ENCODE data around the gene CCNY.

Gene CCNY

DNA sequence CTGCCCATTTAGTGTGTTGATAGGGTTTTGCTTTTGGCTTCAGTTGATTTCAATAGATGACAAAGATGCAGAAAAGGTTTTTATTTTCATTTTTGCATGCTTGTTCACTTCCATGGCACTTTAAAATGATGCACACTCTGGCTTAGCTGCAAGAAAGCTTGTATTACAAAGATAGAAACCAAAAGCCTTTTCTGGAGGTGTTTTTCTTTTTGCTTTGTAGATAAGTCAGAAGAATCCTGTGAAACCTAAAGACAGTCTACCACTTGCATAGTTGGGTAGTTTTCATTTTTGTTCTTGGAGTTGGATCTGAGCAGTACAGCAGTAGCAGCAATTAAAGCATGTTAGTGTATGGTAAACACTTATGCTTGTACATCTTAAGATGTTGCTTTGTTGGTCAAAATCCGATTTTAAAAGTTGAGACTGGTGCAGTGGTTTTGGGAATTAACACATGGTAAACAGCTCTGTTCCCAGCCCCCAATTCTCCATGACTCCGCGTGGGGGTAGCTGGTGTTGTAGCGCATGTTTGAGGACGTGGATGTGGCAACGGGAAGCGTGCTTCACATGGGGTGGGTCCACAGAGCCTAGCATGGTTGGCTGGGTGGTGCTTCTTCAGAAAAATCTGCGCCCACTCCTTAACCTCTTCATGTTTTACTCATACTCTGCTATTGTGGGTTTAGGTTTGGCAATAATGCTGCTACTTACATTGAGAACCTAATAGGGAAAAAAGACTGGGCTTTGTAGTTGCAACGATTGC, 19.8 kb downstream of the CCNY start:
- TF ChIP-seq, protein P1, sequence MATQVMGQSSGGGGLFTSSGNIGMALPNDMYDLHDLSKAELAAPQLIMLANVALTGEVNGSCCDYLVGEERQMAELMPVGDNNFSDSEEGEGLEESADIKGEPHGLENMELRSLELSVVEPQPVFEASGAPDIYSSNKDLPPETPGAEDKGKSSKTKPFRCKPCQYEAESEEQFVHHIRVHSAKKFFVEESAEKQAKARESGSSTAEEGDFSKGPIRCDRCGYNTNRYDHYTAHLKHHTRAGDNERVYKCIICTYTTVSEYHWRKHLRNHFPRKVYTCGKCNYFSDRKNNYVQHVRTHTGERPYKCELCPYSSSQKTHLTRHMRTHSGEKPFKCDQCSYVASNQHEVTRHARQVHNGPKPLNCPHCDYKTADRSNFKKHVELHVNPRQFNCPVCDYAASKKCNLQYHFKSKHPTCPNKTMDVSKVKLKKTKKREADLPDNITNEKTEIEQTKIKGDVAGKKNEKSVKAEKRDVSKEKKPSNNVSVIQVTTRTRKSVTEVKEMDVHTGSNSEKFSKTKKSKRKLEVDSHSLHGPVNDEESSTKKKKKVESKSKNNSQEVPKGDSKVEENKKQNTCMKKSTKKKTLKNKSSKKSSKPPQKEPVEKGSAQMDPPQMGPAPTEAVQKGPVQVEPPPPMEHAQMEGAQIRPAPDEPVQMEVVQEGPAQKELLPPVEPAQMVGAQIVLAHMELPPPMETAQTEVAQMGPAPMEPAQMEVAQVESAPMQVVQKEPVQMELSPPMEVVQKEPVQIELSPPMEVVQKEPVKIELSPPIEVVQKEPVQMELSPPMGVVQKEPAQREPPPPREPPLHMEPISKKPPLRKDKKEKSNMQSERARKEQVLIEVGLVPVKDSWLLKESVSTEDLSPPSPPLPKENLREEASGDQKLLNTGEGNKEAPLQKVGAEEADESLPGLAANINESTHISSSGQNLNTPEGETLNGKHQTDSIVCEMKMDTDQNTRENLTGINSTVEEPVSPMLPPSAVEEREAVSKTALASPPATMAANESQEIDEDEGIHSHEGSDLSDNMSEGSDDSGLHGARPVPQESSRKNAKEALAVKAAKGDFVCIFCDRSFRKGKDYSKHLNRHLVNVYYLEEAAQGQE (IDR thresholded peaks at IDR 0.05; ENCODE audit: insufficient read depth in 1 of 2, low read depth in 2 of 2, low read length in 2 of 2): no peak
- TF ChIP-seq FOXP2 (optimal IDR thresholded peaks at IDR 0.05; ENCODE audit: borderline replicate concordance, extremely low read depth, extremely low read length, insufficient read depth): no peak
- no peak for TF ChIP-seq POLR2AphosphoS5 (IDR thresholded peaks at IDR 0.05; ENCODE audit: low read depth, low read length)
- no peak for TF ChIP-seq TAF1 (IDR thresholded peaks at IDR 0.05; ENCODE audit: borderline replicate concordance, insufficient read depth, low read length)
- TF ChIP-seq SIN3A (IDR thresholded peaks at IDR 0.05; ENCODE audit: borderline replicate concordance, insufficient read depth, low read length): no peak

DNA sequence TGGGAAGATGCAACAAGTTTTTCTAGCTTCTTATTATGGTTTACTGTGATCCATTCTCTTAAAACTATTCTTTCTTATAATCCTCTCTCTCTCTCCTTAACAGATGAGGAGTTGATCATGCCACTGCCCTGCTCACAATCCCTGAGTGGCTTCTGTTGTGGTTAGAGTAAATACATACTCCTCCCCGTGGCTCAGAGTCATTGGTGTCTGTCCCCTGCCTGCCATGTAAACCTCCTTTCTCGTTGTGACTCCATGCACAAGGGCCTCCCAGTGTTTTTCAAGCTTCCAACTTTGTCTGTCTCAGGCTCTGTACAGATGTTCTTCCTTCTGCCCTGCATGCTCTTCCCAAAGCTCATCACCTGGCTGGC, 20.4 kb downstream of the CCNY start:
- TF ChIP-seq TAF1 (IDR thresholded peaks at IDR 0.05; ENCODE audit: borderline replicate concordance, insufficient read depth, low read length): no peak

DNA sequence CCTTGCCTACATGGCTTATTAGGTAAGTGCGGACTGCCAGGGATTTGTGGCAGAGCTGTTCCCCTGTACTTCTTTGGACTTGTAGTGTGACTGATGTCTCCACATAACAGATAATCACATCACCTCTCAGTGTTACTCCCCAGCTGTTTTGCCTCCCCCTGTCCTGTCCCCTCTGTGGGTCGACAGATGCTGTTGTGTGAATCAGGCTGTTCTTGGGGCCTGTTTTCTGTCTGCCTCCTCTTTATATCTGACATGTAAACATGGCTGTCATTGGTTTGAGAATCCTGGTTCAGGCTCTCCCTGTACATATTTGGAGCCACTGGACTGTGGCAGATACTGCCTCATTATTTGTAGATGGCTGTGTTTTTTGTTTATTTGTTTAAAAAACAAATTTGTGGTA, 22.7 kb downstream of the CCNY start:
- TF ChIP-seq POLR2AphosphoS5 (IDR thresholded peaks at IDR 0.05; ENCODE audit: low read depth, low read length): no peak
- TF ChIP-seq SIN3A (IDR thresholded peaks at IDR 0.05; ENCODE audit: borderline replicate concordance, insufficient read depth, low read length): no peak
- no peak for TF ChIP-seq FOXP2 (optimal IDR thresholded peaks at IDR 0.05; ENCODE audit: borderline replicate concordance, extremely low read depth, extremely low read length, insufficient read depth)
- no peak for TF ChIP-seq TAF1 (IDR thresholded peaks at IDR 0.05; ENCODE audit: borderline replicate concordance, insufficient read depth, low read length)
- TF ChIP-seq, protein P1 (IDR thresholded peaks at IDR 0.05; ENCODE audit: insufficient read depth in 1 of 2, low read depth in 2 of 2, low read length in 2 of 2): no peak

DNA sequence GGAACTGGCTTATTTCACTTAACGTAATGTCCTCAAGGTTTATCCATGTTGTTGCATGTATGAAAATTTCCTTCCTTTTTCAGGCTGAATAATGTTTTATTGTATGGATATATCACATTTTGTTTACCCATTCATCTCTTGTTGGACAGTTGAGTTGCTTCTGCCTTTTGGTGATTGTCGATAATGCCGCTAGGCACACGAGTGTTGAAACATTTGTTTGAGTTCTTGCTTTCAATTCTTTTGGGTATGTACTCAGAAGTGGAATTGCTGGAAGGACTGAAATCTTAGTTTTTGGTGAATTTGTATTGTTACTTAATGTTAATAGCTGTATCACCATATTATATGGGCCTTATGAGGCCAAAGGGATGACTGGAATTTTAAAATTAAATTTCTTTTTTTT, 23.6 kb downstream of the CCNY start:
- TF ChIP-seq FOXP2 (optimal IDR thresholded peaks at IDR 0.05; ENCODE audit: borderline replicate concordance, extremely low read depth, extremely low read length, insufficient read depth) (no peak), SIN3A (IDR thresholded peaks at IDR 0.05; ENCODE audit: borderline replicate concordance, insufficient read depth, low read length) (no peak), POLR2AphosphoS5 (IDR thresholded peaks at IDR 0.05; ENCODE audit: low read depth, low read length) (no peak), TAF1 (IDR thresholded peaks at IDR 0.05; ENCODE audit: borderline replicate concordance, insufficient read depth, low read length) (no peak)
- TF ChIP-seq, protein P1 (IDR thresholded peaks at IDR 0.05; ENCODE audit: insufficient read depth in 1 of 2, low read depth in 2 of 2, low read length in 2 of 2): no peak

DNA sequence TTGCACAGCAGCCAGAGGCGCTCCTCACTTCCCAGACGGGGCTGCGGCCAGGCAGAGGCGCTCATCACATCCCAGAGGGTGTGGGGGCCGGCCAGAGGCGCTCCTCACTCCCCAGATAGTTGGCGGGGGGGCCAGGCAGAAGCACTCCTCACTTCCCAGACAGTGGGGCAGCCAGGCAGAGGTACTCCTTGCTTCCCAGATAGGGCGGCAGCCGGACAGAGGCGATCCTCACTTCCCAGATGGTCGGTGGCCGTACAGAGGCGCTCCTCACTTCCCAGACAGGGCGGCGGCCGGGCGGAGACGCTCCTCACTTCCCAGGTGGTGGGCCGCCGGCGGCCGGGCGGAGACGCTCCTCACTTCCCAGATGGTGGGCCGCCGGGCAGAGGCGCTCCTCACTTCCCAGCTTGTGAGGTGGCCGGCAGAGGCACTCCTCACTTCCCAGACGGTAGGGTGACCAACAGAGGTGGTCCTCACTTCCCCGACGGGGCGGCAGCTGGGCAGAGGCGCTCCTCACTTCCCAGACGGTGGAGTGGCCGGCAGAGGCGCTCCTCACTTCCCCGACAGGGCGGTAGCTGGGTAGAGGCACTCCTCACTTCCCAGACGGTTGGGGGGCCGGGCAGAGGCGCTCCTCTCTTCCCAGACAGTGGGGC, 26.5 kb downstream of the CCNY start:
- TF ChIP-seq FOXP2 (optimal IDR thresholded peaks at IDR 0.05; ENCODE audit: borderline replicate concordance, extremely low read depth, extremely low read length, insufficient read depth) (no peak), TAF1 (IDR thresholded peaks at IDR 0.05; ENCODE audit: borderline replicate concordance, insufficient read depth, low read length) (no peak), SIN3A (IDR thresholded peaks at IDR 0.05; ENCODE audit: borderline replicate concordance, insufficient read depth, low read length) (no peak), POLR2AphosphoS5 (IDR thresholded peaks at IDR 0.05; ENCODE audit: low read depth, low read length) (no peak)
- TF ChIP-seq, protein P1 (IDR thresholded peaks at IDR 0.05; ENCODE audit: insufficient read depth in 1 of 2, low read depth in 2 of 2, low read length in 2 of 2): no peak
